Brain microvascular endothelial cell (primary cell): ENCODE results near the gene SLC15A4.

Source experiments
- DNase-seq: peaks from one replicate; pipeline ENCODE4 v3.0.0-alpha.2; 2020
- H3K27ac ChIP-seq: fragments of 250-450 bp; sonication (Bioruptor Pico); 2 replicates; pipeline ENCODE4 v1.5.1; 2020; ENCODE audit warnings: mild to moderate bottlenecking, moderate library complexity
- H3K27me3 ChIP-seq: fragments of 250-450 bp; sonication (Bioruptor Pico); replicated peaks from 2 replicates; pipeline ENCODE4 v1.5.1; 2020; ENCODE audit warnings: mild to moderate bottlenecking
- H3K36me3 ChIP-seq: fragments of 250-450 bp; sonication (Bioruptor Pico); replicated peaks from 2 replicates; pipeline ENCODE4 v1.5.1; 2020; ENCODE audit warnings: mild to moderate bottlenecking
- H3K4me3 ChIP-seq: 2 replicates; pipeline ENCODE4 v1.5.1; 2011; ENCODE audit warnings: low read depth, mild to moderate bottlenecking, control low read depth, low read length, moderate library complexity
- in situ Hi-C: cut with HindIII; loops from 2 replicates; pipeline ENCODE4 v1.10.0; 2017; ENCODE audit warnings: low sequenced_read_pairs, low pct_ligation_motif_present
- TF ChIP-seq, protein P1 (sequence below): IDR thresholded peaks from 2 replicates; pipeline ENCODE4 v1.5.1; 2011; ENCODE audit warnings: low read depth, mild to moderate bottlenecking, moderate library complexity, low read length, control low read depth, inconsistent platforms; ENCODE audit errors: missing control alignments

SLC15A4 gene

GRCh38 chr12:128754275-128754674 lies 69.5 kb downstream of the SLC15A4 start:
- in situ Hi-C loops = no loop called here
- Histone ChIP-seq H3K4me3 (no peak overlapping the region), H3K27me3 (no peaks in the 10 kb centered on the region), H3K36me3 (no peaks in the 10 kb centered on the region), H3K27ac (no peak overlapping the region)
- no peak for DNase-seq
- TF ChIP-seq, protein P1, sequence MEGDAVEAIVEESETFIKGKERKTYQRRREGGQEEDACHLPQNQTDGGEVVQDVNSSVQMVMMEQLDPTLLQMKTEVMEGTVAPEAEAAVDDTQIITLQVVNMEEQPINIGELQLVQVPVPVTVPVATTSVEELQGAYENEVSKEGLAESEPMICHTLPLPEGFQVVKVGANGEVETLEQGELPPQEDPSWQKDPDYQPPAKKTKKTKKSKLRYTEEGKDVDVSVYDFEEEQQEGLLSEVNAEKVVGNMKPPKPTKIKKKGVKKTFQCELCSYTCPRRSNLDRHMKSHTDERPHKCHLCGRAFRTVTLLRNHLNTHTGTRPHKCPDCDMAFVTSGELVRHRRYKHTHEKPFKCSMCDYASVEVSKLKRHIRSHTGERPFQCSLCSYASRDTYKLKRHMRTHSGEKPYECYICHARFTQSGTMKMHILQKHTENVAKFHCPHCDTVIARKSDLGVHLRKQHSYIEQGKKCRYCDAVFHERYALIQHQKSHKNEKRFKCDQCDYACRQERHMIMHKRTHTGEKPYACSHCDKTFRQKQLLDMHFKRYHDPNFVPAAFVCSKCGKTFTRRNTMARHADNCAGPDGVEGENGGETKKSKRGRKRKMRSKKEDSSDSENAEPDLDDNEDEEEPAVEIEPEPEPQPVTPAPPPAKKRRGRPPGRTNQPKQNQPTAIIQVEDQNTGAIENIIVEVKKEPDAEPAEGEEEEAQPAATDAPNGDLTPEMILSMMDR = no peak

DNA sequence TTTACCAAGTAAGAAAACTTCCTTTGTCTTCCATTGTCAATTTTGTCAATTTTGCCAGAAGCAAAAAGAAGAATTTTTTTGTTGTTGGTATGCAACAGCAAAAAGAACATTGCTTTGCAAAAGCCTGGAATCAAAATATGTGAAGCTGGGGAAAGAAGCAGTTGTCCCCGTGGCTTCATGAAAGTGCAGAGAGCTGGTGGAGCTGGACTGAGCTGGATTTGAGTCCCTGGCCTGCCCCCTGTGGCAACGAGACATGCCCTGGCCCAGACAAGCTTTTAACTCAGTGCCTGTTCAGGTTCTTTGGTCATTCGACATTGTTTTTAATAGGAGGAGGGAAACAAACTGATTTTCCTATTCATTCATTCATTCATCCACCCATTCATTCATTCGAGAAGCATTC lies 70.3 kb downstream of the SLC15A4 start:
- H3K36me3 ChIP-seq = no peaks in the 10 kb centered on the region
- no peak for DNase-seq
- TF ChIP-seq, protein P1 = no peak
- in situ Hi-C loops = no loop called here
- no peak overlapping the region for H3K27ac ChIP-seq
- H3K27me3 ChIP-seq = no peaks in the 10 kb centered on the region
- H3K4me3 ChIP-seq = no peak overlapping the region

DNA sequence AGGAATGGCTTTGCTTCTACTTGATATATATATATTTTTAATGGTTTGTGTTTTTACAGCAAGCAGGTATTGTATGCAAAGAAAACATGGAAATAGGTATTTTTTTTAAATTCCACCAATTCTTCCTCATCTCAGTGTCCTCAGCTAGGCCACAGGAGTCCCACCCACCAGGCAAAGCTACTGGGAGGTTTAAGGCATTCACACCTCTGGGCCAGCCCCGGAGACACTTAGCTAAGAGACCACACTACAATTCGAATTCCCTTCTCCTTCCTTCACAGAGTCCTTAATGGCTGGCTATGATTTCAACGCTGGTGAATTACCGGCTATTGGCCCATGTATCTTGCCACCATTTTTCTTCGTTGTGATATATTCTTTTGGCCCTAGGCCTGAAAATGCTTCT lies 71.4 kb downstream of the SLC15A4 start:
- Histone ChIP-seq H3K4me3 (no peak overlapping the region), H3K27me3 (no peaks in the 10 kb centered on the region), H3K27ac (no peak overlapping the region), H3K36me3 (no peaks in the 10 kb centered on the region)
- TF ChIP-seq, protein P1 = no peak
- in situ Hi-C loops = no loop called here
- no peak for DNase-seq

GRCh38 chr12:128747441-128747840 lies 76.3 kb downstream of the SLC15A4 start:
- in situ Hi-C loops = no loop called here
- TF ChIP-seq, protein P1 = no peak

GRCh38 chr12:128745772-128746689 lies 77.7 kb downstream of the SLC15A4 start:
- in situ Hi-C loops = no loop called here
- no peak for DNase-seq
- H3K27ac ChIP-seq = no peak overlapping the region
- H3K36me3 ChIP-seq = no peaks in the 10 kb centered on the region
- no peak overlapping the region for H3K4me3 ChIP-seq
- H3K27me3 ChIP-seq = no peaks in the 10 kb centered on the region
- TF ChIP-seq, protein P1 = no peak

More at GRCh38 chr12:128747441-128747840, 76.3 kb downstream of the SLC15A4 start:
- Histone ChIP-seq H3K36me3 (no peaks in the 10 kb centered on the region), H3K4me3 (no peak overlapping the region), H3K27ac (no peak overlapping the region), H3K27me3 (no peaks in the 10 kb centered on the region)
- DNase-seq = no peak
